ENCODE measurements around the gene SLC37A1. TPM values are rescaled to one million over a fixed set of nuclear protein-coding genes. Genes with fewer than 3 reads are reported as not detected.

SLC37A1 gene
- total and polyA plus RNA-seq, 7 donors = 2.3 to 98.5 (median 7.8) TPM

Other genes with a start within 250 kb of the SLC37A1 start
- gene TFF3, start 198.4 kb upstream of the SLC37A1 start, total RNA-seq = 10 to 100 TPM; 14.3 to 45.1 (median 23.7) TPM
- gene TFF3, start 198.4 kb upstream of the SLC37A1 start, polyA plus RNA-seq = 1,000 to 10,000 TPM; 1,800 to 7,065 (median 3,772) TPM
- gene TFF2, start 162.9 kb upstream of the SLC37A1 start, total RNA-seq = not detected
- 10 to 100 TPM in 1 of 3 donors, 1 to 10 TPM in 2; 1.5 to 23.4 (median 3.0) TPM for gene TFF2, start 162.9 kb upstream of the SLC37A1 start, polyA plus RNA-seq
- 1 to 10 TPM in 1 of 4 donors, not detected in 3; 1.1 TPM for gene TFF1, start 147.3 kb upstream of the SLC37A1 start, total RNA-seq
- 100 to 1,000 TPM; 414 to 706 (median 493) TPM for gene TFF1, start 147.3 kb upstream of the SLC37A1 start, polyA plus RNA-seq
- under 1 TPM in 1 of 4 donors, not detected in 3; 0.16 TPM for gene TMPRSS3, start 117.8 kb upstream of the SLC37A1 start, total RNA-seq
- 1 to 10 TPM in 1 of 3 donors, under 1 TPM in 1, not detected in 1; 0.60 to 1.3 TPM for gene TMPRSS3, start 117.8 kb upstream of the SLC37A1 start, polyA plus RNA-seq
- gene UBASH3A, start 110.0 kb upstream of the SLC37A1 start, total RNA-seq = not detected
- gene UBASH3A, start 110.0 kb upstream of the SLC37A1 start, polyA plus RNA-seq = 1 to 10 TPM in 1 of 3 donors, not detected in 2; 3.9 TPM
- gene RSPH1, start 17.6 kb upstream of the SLC37A1 start, total RNA-seq = 1 to 10 TPM in 2 of 4 donors, not detected in 2; 1.2 TPM
- 10 to 100 TPM in 1 of 3 donors, 1 to 10 TPM in 2; 3.0 to 13.4 (median 8.8) TPM for gene RSPH1, start 17.6 kb upstream of the SLC37A1 start, polyA plus RNA-seq
- gene PDE9A, start 139.8 kb downstream of the SLC37A1 start, total RNA-seq = 100 to 1,000 TPM in 1 of 4 donors, 10 to 100 TPM in 3; 71.6 to 102 (median 83.2) TPM
- 100 to 1,000 TPM; 103 to 433 (median 184) TPM for gene PDE9A, start 139.8 kb downstream of the SLC37A1 start, polyA plus RNA-seq

Data from sigmoid colon (tissue), 7 donors.